ENCODE measurements around the gene YPEL4.
A peak's percentile ranks its signal among the peaks of the same experiment; 100 is the strongest.
"Not testable (repeated sequence)": the region's sequence is repeated elsewhere in the genome, so short reads cannot be mapped to it uniquely, and the experiment has no call there.

The YPEL4 gene, protein sequence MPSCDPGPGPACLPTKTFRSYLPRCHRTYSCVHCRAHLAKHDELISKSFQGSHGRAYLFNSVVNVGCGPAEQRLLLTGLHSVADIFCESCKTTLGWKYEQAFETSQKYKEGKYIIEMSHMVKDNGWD

DNA sequence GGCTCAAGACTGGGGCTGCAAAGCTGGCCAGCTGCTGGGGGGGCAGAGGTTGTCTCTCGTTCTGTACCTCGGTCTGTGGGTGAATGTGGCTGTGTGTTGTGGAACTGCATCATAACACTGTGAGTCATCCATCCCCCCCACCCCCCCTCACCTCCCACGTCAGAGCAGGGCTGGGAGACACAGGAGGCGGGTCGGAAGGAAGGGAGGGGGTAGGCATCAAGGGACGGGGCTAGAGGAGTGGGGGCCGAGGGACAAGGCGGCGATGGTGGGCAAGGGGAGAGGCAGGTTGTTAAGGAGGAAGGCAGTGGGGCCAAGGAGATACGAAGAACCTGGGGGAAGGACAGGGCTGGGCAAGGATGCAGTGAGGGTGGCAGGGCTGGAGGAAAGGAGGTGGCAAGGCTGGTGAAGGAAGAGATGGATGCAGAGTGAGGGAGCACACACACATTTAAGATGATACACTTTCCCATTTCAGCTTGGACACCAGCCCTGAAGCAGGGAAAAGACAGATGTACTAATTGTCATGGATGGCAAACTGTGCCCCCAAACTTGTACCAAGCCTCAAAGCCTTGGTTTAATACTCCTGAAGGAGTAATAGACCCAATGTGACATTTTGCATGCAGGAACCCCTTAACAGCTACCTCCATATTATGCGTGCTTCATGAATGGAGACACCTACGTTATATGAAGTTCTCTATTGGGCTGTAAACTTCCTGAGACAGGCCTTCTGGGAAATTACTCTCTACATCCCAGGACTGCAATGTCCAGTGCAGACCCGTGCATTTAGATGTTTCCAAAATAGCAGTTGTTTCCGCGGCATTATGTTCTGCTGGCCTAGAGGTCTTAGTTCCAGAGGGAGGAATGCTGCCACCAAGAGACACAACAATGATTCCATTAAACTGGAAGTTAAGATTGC lies at the start of gene YPEL4:
YPEL4 (minus strand) TSS at position 87 of the 913 bp plus-strand sequence. CDS start 2,805 bp downstream, outside the sequence.
- no peak for DNase-seq

DNA sequence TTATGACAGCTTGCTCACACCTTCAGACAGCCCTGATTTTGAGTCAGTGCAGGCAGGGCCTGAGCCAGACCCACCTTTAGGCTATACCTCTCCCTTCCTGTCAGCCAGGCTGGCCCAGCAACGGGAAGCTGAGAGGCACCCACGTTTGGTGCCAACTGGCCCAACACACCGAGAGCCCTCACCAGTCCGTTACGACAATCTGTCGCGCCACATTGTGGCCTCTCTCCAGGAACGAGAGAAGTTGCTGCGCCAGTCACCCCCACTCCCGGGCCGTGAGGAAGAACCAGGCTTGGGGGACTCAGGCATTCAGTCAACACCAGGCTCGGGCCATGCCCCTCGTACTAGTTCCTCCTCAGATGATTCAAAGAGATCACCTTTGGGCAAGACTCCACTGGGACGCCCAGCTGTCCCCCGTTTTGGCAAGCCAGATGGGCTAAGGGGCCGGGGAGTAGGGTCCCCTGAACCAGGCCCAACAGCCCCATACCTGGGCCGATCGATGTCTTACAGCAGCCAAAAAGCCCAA lies 49.2 kb upstream of the YPEL4 start:
- DNase-seq, result no peak

DNA sequence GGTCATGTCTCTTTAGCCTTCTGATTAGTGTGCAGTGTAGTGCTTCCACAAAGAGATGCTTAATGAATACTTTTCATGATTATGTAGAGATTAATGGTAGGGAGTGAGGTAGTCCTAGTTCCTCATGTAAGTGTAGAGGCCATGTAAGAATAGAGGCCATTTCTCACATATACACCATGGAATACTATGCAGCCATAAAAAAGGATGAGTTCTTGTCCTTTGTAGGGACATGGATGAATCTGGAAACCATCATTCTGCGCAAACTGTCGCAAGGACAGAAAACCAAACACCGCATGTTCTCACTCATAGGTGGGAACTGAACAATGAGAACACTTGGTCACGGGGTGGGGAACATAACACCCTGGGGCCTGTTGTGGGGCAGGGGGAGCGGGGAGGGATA lies 40.8 kb upstream of the YPEL4 start:
- DNase-seq, result not testable (repeated sequence)

DNA sequence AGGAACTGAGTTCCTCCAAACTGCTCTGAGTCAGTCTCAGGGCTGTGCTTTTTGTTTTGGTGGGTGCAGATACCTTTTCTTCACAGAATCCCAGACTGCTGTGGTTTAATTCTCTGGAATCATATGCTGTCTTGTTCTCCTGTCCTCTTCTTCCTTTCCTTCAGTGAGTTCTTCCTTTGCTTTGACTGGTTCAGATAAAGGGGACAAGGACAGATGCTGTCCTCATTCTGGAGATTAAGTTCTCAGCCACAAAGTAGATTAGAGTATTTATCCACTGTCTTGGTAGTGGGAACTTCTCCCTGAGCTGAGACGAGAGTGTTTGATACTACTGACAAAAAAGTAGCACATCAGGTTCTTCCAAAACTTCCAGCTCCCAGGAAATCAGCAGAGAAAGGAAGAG lies 31.5 kb upstream of the YPEL4 start:
- no peak for DNase-seq

DNA sequence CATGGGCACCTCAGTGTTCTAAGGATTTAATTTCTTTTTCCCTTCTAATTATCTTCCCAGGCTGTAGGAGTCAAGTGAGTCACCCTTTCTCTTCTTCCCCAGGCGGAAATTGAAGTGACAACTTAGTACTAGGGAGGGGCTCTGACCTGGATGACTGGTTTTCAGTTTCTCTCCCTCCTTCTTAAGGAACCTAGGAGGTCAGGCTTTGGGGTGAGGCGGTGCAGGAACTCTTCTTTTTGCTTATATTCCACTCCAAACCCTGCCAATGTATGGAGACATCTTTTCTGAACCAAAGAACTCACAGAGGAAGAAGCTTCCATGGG lies 30.8 kb upstream of the YPEL4 start:
- no peak for DNase-seq

DNA sequence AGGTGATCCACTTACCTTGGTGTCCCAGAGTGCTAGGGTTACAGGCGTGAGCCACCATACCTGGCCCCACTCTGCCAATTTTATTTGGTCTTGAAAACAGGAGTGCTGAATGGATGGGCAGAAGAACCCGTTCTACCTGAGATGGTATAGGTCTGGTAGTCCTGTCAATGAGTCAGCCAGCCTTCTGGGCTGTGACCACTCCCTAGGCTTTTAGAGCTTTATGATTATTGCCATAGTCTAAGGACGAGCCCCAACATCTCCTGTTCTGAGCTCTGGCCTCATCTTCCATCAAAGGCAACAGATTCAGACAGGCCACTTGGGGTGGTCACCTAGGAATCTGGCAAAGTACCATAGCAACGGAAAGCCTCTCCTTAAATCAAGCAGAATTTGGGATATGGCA lies 29.7 kb upstream of the YPEL4 start:
- DNase-seq, result no peak

DNA sequence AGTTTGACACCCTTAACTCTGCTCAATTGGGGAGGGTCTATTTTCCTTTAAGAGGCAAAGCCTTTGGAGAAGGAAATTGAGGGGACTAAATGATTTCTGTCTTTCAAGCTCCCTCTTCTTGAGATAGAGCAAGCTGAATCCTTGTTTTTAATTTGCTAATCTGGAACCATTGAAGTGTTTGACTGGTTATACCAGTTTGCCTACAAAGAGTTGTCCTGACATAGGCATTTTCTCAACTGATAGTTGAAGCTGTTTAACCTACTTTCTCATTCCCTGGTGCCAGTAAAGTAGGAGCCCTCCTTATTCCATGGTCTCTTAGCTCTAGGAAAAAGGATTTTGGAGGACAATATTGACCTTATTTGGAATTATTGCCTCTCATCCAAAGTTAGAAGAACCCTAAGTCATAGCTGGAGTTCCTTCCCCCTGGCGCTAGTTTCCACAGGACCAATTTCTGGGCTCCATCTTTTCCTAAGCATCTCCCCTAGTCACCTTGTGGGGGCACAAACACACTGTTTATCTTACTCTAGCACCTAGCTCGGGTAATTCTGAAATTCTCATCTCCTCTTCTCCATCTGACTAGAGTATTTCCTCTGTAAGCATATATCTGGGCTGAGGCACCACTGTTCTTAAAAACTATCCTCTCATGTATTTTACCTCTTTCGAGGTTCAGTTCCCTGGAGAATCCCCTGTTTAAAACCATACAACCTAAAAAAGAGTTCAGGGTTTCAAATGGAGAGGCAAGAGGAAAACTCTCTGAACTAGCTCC lies 25.6 kb upstream of the YPEL4 start:
- no peak for DNase-seq

DNA sequence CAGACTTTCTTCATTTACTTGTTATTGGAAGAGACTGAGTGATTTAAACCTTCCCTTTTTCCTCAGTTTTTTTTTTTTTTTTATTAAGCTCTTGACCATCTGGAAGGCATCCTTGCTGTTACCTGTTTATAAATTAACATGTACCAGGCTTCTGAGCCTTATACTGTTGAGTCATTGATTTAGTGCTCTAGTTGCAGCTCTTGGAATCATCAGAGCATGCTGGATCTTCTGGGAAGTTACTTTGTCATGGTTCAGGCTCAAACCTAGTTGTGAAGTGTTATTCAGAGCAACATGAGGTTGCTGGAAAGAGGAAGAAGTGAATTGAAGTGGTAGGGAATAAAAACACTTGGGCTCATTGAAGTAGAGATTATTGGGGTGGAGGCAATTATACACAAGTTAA lies 24.5 kb upstream of the YPEL4 start:
- no peak for DNase-seq

DNA sequence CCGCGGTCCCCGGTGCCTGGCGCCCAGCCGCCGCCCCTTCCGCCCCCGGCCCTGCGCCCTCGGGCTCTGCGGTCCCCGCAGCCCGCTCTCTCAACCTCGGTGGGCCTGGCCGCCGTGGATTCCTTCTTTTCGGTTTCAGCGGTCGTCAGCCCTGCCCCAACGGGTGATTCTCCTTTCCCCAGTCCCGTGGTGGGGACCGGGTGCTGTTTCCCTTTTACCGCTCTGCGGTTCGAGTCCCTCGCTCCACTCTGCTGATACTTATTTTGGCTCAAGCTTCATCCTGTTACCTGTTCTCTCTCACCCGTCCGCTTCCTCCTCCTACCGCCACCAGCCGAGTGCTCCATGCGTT lies 18.7 kb upstream of the YPEL4 start:
- no peak for DNase-seq

DNA sequence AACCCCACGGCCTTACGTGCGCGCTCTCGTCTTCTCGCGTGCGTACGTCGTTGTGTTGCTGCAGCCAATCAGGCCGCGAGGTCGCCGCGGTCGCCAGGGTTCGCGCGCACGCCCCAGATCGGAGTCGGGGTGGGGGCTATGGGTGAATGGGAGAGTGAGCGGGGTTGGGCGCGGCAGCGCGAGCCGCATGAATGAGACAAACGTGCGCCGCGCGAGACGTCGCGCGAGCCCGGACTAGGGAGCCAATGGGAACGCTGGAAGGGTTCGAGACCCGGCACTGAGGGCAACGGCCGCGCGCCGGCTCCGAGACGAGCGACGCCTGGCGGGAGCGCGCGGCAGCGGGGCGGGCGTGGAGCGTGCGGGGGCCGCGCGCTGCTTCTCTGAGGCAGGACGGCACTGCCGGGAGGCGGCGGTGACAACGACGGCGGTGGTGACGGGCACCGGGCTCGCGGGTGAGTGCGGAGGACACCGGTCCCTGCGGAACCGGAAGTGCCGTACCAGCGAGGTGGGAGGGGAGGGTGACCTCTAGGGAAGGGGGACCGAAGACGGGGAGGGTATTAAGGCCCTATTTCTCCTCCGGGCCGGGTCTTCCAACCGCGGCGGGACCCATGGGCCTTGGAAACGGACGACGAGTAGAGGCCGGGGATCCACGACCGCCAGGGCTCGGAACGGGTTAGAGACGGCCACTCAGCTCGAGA lies 18.2 kb upstream of the YPEL4 start, which contains the start of gene ZDHHC5:
ZDHHC5 (plus strand) TSS at position 379 of the 698 bp plus-strand sequence. CDS start 4,977 bp downstream, outside the sequence.
- DNase-seq, result peak; percentile 96

DNA sequence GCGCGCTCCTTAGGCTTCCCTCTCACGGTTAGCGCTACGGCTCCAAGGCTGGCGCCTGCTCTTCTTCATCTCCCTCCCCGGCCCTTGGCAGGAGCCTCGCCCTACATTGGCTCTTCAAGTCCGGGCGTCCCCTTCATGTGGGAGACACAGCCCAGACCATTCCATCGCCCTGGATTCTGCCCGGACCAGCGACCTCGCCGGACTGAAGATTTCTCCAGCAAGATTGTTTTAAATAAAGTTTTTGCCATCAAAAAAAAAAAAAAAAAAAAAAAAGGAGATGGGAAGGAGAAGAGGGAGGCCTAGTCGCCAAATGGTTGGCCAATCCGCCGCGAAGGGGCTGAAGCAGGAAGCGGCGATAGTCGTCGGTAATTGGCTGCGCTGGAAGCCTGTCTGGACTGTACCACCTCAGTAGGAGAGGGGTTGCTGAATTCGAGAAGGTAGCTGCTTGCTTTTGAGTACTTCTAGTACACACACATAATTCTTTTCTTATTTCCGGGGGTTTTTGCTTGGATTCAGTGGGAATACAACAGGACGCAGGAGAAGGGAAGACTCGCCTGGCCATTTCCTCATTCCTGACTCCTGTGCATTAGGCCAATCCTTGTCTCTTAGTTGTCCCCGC lies 17.5 kb upstream of the YPEL4 start:
- peak; percentile 96 for DNase-seq

DNA sequence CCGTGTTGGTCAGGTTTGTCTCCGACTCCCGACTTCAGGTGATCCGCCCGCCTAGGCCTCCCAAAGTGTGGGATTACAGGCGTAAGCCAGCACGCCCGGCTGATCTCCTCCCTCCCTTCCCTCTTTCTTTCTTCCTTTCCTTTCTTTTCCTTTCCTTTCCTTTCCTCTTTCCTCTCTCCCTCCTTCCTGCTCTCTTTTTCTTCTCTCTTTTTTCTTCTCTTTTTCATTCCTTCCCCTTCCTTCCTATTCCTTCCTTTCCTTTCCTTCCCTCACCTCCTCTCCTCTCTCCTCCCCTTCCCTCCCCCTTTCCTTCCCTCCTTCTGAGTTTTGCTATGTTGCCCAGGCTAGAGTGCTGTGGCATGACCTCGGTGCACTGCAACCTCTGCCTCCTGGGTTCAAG lies 14.3 kb upstream of the YPEL4 start:
- DNase-seq, result no peak

DNA sequence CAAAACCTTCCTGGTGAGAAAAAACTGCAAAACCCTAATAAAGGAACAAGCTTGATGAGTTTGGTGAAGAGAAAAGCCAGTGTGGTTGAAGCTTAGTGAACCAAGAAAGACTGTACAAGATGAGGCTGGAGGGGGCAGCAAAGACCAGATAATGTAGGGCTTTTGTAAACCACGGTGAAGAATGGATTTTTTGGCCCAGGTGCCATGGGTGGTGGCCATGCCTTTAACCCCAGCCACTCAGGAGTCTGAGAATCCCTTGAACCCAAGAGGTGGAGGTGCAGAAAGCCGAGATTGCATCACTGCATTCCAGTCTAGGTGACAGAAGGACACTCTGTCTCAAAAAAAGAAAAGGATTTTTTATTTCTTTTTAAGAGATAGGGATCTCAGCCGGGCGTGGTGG lies 13.2 kb upstream of the YPEL4 start:
- DNase-seq, result no peak

DNA sequence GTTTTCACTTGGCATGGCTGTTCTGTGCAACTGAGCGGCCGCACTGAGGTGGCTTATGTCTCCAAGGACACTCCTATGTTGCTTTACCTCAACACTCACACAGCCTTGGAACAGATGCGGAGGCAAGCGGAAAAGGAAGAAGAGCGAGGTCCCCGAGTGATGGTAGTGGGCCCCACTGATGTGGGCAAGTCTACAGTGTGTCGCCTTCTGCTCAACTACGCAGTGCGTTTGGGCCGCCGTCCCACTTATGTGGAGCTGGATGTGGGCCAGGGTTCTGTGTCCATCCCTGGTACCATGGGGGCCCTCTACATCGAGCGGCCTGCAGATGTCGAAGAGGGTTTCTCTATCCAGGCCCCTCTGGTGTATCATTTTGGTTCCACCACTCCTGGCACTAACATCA lies 10.0 kb upstream of the YPEL4 start:
- no peak for DNase-seq

DNA sequence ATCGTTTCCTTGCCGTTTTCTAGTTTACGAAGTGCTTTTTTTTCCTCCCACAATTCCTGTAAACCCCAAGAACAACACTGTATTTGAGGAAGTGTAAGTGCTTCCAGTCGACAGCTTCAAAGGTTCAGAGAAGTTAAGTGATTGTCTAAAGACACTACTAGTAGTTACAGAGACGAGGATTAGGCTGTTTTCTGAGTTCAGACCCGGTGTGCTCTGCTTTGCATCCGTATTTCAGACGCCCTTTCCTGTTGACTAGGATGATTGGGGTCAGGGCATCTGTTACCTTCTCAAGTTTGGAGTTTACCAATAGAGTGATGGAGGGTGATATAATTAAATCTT lies 8.3 kb upstream of the YPEL4 start:
- no peak for DNase-seq

DNA sequence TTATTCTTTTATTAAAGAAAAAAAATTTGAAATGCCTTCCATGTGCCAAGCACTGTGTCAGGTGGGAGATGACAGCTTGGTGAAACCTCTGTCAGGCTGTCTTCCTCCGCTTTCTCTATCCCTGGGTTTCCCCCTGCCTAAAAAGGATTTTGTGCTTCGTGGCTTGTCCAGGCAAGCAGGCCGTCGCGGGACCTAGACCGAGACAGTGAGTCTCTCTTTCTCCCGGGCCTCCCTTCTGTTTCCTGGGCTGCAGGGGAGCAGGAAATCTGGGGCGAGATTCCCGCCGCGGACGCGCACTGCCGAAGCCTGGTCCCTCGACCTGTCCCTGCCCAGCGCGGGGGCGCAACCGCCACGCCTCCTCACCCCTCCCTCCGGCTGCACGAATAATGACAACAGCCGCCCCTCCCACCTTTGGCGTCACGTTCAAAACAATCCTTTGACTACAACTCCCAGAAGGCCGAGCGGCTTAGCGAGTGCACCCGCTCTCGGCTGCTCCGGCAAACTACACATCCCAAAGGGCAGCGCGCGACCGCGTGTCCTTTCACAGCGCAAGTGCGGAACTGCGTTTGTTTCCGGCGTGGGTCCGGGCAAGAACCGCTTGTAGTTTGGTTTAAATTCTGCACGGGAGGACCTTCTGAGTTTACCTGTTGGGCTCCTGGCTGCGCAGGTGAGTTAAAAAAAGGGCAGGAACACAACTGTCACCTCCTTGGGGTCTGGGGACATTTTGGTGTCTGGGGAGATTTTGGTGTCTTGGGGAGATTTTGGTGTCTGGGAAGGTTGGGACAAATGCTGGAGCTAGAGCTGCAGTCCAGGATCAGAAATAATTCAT lies 7.7 kb upstream of the YPEL4 start, which contains the start of gene CLP1:
CLP1 (plus strand) TSS at position 569 of the 829 bp plus-strand sequence. CDS start 1,715 bp downstream, outside the sequence.
- peak; percentile 82 for DNase-seq

DNA sequence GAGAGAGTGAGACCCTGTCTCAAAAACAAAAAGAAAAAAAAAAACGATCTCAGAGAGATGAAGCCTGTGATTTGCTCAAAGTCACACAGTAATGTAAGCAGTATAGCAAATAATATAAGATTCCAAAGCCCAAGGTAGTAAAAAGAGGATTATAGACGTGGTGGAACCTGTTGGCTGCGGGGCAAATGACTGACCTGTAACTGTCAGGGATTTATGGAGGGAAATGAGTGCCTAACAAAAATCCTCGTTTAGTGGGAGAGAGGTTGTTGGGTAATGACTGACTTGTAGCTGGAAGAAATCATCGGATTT lies 7.1 kb upstream of the YPEL4 start:
- DNase-seq, result no peak

DNA sequence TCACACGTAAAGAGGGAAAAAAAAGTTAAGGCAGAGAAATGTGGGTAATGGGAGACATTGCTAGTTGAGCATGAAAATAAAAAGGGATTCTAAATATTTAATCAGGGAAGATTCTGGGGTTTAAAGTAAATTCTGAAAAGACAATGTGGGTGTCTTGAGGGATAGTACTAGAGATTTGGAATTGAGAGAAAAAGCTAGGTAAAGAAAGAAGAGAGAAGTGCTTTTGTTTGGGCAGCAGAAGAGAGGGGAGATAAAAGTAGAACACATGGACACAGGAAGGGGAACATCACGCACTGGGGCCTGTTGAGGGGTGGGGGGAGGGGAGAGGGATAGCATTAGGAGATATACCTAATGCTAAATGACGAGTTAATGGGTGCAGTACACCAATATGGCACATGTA lies 3.5 kb upstream of the YPEL4 start:
- DNase-seq, result no peak

DNA sequence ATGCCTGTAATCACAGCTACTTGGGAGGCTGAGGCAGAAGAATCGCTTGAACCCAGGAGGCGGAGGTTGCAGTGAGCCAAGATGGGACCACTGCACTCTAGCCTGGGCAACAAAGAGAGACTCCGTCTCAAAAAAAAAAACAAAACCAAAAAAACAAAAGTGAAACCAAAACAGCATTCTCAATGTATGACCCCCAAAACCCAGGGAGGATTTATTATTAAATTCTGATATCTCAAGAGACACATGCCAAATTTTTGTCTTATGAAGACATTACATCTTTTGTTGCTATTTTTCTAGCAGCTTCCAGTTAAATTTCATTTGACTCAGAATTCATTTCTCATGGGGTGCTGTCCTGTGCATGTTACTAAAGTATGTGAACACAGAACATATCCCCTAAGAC lies 3.0 kb upstream of the YPEL4 start:
- no peak for DNase-seq

DNA sequence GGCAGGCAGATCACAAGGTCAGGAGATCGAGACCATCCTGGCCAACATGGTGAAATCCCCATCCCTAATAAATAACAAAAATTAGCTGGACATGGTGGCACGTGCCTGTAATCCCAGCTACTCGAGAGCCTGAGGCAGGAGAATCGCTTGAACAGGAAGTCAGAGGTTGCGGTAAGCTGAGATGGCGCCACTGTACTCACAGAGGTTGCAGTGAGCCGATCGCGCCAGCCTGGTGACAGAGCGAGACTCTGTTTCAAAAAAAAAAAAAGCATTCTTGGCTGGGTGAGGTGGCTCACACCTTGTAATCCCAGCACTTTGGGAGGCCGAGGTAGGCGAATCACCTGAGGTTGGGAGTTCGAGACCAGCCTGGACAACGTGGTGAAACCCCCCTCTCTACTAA lies 2.5 kb upstream of the YPEL4 start:
- DNase-seq, result not testable (repeated sequence)

DNA sequence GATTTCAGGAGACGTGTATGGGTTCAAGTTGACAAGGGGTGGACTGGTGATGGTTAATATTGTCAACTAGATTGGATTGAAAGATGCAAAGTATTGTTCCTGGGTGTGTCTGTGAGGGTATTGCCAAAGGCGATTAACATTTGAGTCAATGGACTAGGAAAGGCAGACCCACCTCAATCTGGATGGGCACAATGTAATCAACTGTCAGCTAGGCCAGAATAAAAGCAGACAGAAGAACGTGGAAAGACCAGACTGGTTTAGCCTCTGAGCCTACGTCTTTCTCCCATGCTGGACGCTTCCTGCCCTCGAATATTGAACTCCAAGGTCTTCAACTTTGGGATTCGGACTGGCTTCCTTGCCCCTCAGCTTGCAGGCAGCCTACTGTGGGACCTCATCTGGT lies 1.7 kb upstream of the YPEL4 start:
- no peak for DNase-seq

DNA sequence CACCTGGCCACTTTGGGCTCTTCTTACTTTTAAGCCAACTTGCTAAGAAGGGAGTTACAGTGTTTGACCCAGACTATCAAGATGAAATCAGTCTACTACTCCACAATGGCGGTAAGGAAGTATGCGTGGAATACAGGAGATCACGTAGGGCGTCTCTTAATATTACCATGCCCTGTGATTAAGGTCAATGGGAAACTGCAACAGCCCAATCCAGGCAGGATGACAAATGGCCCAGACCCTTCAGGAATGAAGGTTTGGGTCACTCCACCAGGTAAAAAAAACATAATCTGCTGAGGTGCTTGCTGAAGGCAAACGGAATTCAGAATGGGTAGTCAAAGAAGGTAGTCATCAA lies 1.0 kb upstream of the YPEL4 start:
- no peak for DNase-seq

Data from NCI-H2081 treated with DMSO at 0.1 percent for 48 hours (cell line).